ENCODE results near the gene GOLGA3. TPM values are rescaled to one million over a fixed set of nuclear protein-coding genes. Genes with fewer than 3 reads are reported as not detected.

The GOLGA3 gene
- total and polyA plus RNA-seq, 4 donors = 5.0 to 43.0 (median 15.8) TPM

- no peak overlapping the region for H3K9ac ChIP-seq (ENCODE audit: low read depth in 1 of 2, low read length in 2 of 2)
- DNase-seq (ENCODE audit: low spot score) = no peak
- H3K27ac ChIP-seq (ENCODE audit: low read depth in 1 of 2, low read length in 2 of 2) = no peak overlapping the region
- TF ChIP-seq NR2F2 (IDR thresholded peaks at IDR 0.05) (no peak), EGR1 (IDR thresholded peaks at IDR 0.05; ENCODE audit: low read depth in 2 of 2) (no peak), RXRA (IDR thresholded peaks at IDR 0.05) (no peak), GABPA (IDR thresholded peaks at IDR 0.05 in 1 of 2, conservative IDR thresholded peaks at IDR 0.05 in 1 of 2) (no peak)
- H3K9me3 ChIP-seq (ENCODE audit: control insufficient read depth in 4 of 4, low read length in 3 of 4) = no peaks in the 10 kb centered on the region
- peaks cover 25 to 77% (median 37%) of the 10 kb centered on the region in 4 donors for H3K36me3 ChIP-seq (ENCODE audit: control insufficient read depth in 4 of 4, insufficient read depth in 3 of 4, low read depth in 1 of 4, low read length in 3 of 4)
- no peak overlapping the region for H3K4me3 ChIP-seq (ENCODE audit: low read depth in 1 of 3, low read length in 3 of 3)
- H3K27me3 ChIP-seq (ENCODE audit: control insufficient read depth in 4 of 4, insufficient read depth in 4 of 4, low read length in 3 of 4) = no peaks in the 10 kb centered on the region
- WGBS = 93% methylated on average over 30 of the region's 30 CpGs
- H3K4me1 ChIP-seq (ENCODE audit: control insufficient read depth in 4 of 4, insufficient read depth in 4 of 4, low read length in 3 of 4) = no peaks in the 10 kb centered on the region
These were observed 104.0 kb downstream of the GOLGA3 start for GRCh38 chr12:132724506-132725241.

GRCh38 chr12:132723764-132724140 is 104.9 kb downstream of the GOLGA3 start:
- Histone ChIP-seq H3K9ac (ENCODE audit: low read depth in 1 of 2, low read length in 2 of 2) (no peak overlapping the region), H3K4me1 (ENCODE audit: control insufficient read depth in 4 of 4, insufficient read depth in 4 of 4, low read length in 3 of 4) (no peaks in the 10 kb centered on the region), H3K27me3 (ENCODE audit: control insufficient read depth in 4 of 4, insufficient read depth in 4 of 4, low read length in 3 of 4) (no peaks in the 10 kb centered on the region), H3K36me3 (ENCODE audit: control insufficient read depth in 4 of 4, insufficient read depth in 3 of 4, low read depth in 1 of 4, low read length in 3 of 4) (peaks cover 32 to 86% (median 42%) of the 10 kb centered on the region in 4 donors), H3K4me3 (ENCODE audit: low read depth in 1 of 3, low read length in 3 of 3) (no peak overlapping the region), H3K9me3 (ENCODE audit: control insufficient read depth in 4 of 4, low read length in 3 of 4) (no peaks in the 10 kb centered on the region), H3K27ac (ENCODE audit: low read depth in 1 of 2, low read length in 2 of 2) (no peak overlapping the region)
- DNase-seq (ENCODE audit: low spot score) = no peak
- no peak for TF ChIP-seq HNF4A (conservative IDR thresholded peaks at IDR 0.05)
- no peak for TF ChIP-seq MAX (IDR thresholded peaks at IDR 0.05)
- TF ChIP-seq REST (IDR thresholded peaks at IDR 0.05) = no peak
- no peak for TF ChIP-seq FOXA1 (IDR thresholded peaks at IDR 0.05)
- no peak for TF ChIP-seq RAD21 (IDR thresholded peaks at IDR 0.05)
- TF ChIP-seq GABPA (IDR thresholded peaks at IDR 0.05 in 1 of 2, conservative IDR thresholded peaks at IDR 0.05 in 1 of 2) = no peak
- TF ChIP-seq FOXA2 (IDR thresholded peaks at IDR 0.05) = no peak
- TF ChIP-seq CTCF (IDR thresholded peaks at IDR 0.05; ENCODE audit: low read depth, low read length, missing input control) = no peak
- TF ChIP-seq ZBTB33 (IDR thresholded peaks at IDR 0.05) = no peak
- no peak for TF ChIP-seq TAF1 (conservative IDR thresholded peaks at IDR 0.05)
- TF ChIP-seq NR2F2 (IDR thresholded peaks at IDR 0.05) = no peak
- no peak for TF ChIP-seq JUND (IDR thresholded peaks at IDR 0.05)
- no peak for TF ChIP-seq SP1 (IDR thresholded peaks at IDR 0.05)
- TF ChIP-seq EGR1 (IDR thresholded peaks at IDR 0.05; ENCODE audit: low read depth in 2 of 2) = no peak
- TF ChIP-seq ATF3 (IDR thresholded peaks at IDR 0.05) = no peak
- no peak for TF ChIP-seq RXRA (IDR thresholded peaks at IDR 0.05)
- no peak for TF ChIP-seq YY1 (IDR thresholded peaks at IDR 0.05)
- TF ChIP-seq HNF4G (IDR thresholded peaks at IDR 0.05) = no peak
- 98% methylated on average over 2 of the region's 2 CpGs for WGBS
